CD4-positive, alpha-beta T cell treated with Interleukin-1 beta for 1 hour (primary cell): ENCODE results near the gene MUC6.
"Not testable (repeated sequence)": the region's sequence is repeated elsewhere in the genome, so short reads cannot be mapped to it uniquely, and the experiment has no call there.

Experiments
- DNase-seq, 2 donors: peaks; one replicate each; pipeline ENCODE4 v3.0.0-alpha.2; 2020 to 2022

MUC6 gene

GRCh38 chr11:981764-982163, 54.8 kb downstream of the MUC6 start:
- DNase-seq: no peak

GRCh38 chr11:980438-981357, 55.8 kb downstream of the MUC6 start:
- no peak for DNase-seq

- no peak for DNase-seq
Measured at GRCh38 chr11:978781-979180, 57.7 kb downstream of the MUC6 start.

GRCh38 chr11:977830-978720, 58.4 kb downstream of the MUC6 start:
- no peak for DNase-seq

- no peak for DNase-seq
Measured at GRCh38 chr11:976431-977160, 59.9 kb downstream of the MUC6 start.

- no peak for DNase-seq
Measured at GRCh38 chr11:975827-976226, 60.7 kb downstream of the MUC6 start.

- not testable (repeated sequence) for DNase-seq
Measured at GRCh38 chr11:975376-975775, 61.1 kb downstream of the MUC6 start.

GRCh38 chr11:973237-973636, 63.3 kb downstream of the MUC6 start:
- no peak for DNase-seq

- no peak for DNase-seq
Measured at GRCh38 chr11:972523-973211, 63.9 kb downstream of the MUC6 start.

- no peak for DNase-seq
Measured at GRCh38 chr11:971731-972365, 64.7 kb downstream of the MUC6 start.

GRCh38 chr11:971092-971690, 65.3 kb downstream of the MUC6 start:
- DNase-seq: no peak

- peak in 1 of 2 donors; percentile 13 for DNase-seq
Measured at GRCh38 chr11:970319-970871, 66.1 kb downstream of the MUC6 start.

- no peak for DNase-seq
Measured at GRCh38 chr11:969651-970205, 66.8 kb downstream of the MUC6 start.

GRCh38 chr11:968822-969221, 67.7 kb downstream of the MUC6 start:
- DNase-seq: no peak

GRCh38 chr11:967995-968751, 68.3 kb downstream of the MUC6 start:
- DNase-seq: no peak

GRCh38 chr11:965206-965775, 71.2 kb downstream of the MUC6 start:
- DNase-seq: no peak

- DNase-seq: no peak
Measured at GRCh38 chr11:963852-964251, 72.7 kb downstream of the MUC6 start.
